NCI-H510A treated with DMSO at 0.1 percent for 48 hours (cell line): ENCODE measurements around the gene CD8A.

Source experiments
- DNase-seq: peaks from one replicate; lab custom pipeline; 2025; lab: John Stamatoyannopoulos, UW

The CD8A gene

GRCh38 chr2:86808315-86809161, 17.8 kb upstream of the CD8A start:
- peak; percentile 65 for DNase-seq

DNA sequence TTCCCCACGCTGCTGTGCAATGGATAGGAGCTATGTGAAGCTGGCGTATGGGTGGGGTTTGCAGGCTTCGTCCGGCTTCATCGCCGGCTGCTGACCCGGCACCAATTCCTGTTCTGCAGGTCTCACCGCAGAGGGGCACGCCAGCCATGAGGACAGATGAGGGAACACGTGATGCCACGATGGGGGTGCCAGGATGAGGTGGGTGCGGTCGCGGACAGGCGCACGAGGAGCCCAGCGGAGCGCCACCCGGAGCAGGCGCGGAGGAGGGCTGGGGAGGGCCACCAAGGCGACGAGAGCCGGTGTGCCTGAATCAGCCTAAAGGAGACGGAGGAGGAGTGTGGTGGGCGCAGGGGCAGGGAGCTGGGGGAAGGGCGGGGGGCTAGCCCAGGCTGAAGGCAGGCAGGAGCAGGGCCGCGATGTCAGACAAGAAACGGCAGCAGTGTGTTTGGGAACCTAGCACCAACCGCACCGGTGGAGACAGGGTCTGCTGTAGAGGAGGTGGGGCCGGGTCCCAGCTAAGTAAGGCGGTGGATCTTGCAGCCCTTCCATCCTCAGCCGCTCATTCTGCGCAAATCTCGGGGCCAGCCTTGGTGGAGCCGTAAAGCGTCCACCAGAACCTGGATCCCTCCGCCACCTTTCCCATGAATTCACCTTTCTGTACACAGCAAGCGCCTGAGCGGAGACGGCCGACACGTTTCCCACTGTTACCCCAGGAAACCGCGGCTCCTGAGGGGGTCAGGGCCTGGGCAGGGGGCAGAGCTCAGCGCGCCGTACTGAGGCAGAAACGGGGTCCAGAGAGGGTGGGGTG, 17.0 kb upstream of the CD8A start:
- DNase-seq, result peak; percentile 12

GRCh38 chr2:86807133-86807467, 16.4 kb upstream of the CD8A start:
- DNase-seq, result no peak

- no peak for DNase-seq
These were observed 15.5 kb upstream of the CD8A start for GRCh38 chr2:86806059-86806857.

DNA sequence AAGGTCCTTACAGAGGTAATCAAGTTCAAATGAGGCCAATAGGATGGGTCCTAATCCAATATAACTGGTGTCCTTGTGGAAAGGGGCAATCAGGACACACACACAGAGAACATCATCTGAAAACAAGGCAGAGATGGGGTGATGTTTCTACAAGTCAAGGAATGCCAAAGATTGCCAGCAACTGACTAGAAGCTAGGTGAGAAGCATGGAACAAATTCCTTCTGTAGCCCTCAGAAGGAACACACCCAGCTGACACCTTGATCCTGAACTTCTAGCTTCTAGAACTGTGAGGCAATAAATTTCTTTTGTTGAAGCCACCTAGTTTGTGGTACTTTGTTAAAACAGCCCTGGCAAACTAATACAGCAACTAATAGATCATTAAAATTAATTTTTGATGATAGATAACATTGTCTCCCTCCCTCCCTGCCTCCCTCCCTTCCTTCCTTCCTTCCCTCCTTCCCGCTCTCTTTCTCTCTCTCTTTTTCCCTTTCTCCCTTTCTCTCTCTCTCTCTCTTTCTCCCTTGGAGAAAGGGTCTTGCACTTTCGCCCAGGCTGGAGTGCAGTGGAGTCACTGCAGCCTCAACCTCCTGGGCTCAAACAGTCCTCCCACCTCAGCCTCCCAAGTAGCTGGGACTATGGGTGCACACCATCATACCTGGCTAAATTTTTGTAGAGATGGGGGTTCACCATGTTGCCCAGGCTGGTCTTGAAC, 10.3 kb upstream of the CD8A start:
- DNase-seq, result no peak

DNA sequence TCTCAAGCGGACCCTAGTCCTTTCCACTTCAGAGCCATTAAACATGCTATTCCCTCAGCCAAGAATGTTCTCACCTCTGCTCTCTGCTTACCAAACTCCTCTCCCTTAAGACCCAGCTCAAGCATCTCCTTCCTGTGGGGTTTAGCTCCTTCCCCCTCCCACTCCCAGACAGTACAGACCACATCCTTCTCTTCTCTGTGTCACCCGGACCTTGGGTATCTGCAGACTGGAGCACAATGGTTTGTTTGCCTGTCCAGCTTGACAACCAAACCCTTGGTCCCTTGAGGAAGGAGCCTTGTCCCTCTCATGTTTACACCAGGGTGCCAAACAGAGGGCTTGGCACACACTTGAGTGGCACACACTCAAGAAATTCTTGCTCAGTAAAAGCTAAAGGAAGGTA, 4.1 kb upstream of the CD8A start:
- no peak for DNase-seq

DNA sequence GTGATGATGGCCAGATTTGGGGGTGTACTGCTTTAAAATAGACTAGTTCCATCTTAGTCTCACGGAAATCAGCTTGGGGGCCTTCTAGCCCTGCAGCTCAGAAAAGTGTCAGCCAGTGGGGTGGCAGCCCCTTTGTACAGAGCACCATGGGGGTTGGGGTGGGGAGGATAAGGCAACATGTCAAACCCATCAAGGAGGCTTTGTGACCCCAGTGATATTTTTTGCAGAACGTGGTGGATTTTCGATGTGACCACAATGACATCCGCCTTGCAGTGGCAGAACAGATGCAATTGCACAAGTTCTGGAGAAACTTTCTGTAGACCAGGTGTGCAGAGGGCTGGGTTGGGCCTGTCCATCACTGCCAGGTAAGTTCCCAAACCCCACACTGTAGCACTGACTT, 3.0 kb upstream of the CD8A start:
- no peak for DNase-seq

GRCh38 chr2:86791573-86791972, 860 bp upstream of the CD8A start:
- DNase-seq, result no peak

GRCh38 chr2:86790134-86790675, 508 bp downstream of the CD8A start:
- no peak for DNase-seq

- no peak for DNase-seq
These were observed 1.0 kb downstream of the CD8A start for GRCh38 chr2:86789687-86790133.

GRCh38 chr2:86788881-86789686, 1.6 kb downstream of the CD8A start:
- no peak for DNase-seq

- no peak for DNase-seq
These were observed 2.5 kb downstream of the CD8A start for GRCh38 chr2:86788165-86788564.

DNA sequence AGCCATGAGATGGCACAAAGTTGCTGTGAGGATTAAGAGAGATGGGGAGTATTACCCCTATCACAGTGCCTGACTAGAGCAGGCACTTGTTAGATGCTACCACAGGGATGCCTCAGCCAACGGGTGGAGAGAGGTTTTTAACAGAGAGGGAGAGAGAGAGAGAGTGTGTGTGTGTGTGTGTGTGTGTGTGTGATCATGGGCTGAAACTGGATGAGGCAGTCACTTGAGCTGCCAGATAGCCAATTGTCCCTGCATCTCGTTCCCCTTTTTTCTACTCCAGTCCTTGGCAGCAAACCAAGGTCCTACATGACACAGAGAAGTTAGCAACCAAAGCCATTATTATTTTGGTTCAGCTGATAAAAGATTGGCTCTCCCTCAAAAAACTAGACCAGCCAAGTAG, 3.0 kb downstream of the CD8A start:
- no peak for DNase-seq

GRCh38 chr2:86786001-86786536, 4.6 kb downstream of the CD8A start:
- DNase-seq, result no peak

GRCh38 chr2:86785456-86785855, 5.3 kb downstream of the CD8A start:
- no peak for DNase-seq

GRCh38 chr2:86783615-86784339, 6.9 kb downstream of the CD8A start:
- DNase-seq, result no peak

- no peak for DNase-seq
These were observed 8.0 kb downstream of the CD8A start for GRCh38 chr2:86782748-86783147.

DNA sequence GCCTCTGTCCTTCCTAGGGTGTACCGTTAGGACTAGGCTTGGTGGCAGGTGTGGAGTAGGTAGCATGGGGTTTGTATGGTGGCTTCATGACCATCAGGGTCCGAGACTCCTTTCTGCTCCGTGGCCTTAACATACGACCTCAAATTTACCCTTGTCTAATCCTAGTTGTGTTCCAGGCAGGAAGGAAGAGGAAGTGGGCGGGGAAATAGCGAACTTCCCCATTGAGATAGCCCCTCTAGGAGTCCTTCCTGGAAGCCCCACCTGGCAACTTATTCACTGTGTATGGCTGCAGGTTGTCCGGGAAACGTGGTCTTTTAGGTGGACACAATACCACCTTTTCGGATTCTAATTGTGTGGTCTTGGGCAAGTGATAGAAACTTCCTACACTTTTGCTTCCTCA, 9.3 kb downstream of the CD8A start:
- DNase-seq, result no peak

DNA sequence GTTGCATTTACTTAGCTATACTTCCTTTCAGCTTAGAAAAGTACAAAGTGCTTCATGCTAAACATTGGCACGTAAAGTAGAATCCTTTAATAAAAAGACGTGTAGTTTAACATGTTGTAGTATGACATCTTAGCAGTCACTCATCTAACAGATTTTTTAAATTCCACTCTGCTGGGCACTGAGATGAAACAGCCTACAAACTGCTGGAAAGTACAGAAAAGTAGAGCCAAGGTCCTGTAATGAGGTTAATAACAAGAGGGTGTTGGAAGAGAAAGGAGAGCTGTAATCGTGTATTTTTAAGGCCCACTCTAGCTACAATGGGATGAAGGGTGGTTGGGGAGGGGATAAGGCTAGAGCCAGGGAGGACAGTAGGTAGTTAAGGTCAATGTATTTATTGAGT, 10.7 kb downstream of the CD8A start:
- no peak for DNase-seq

- DNase-seq, result no peak
These were observed 11.8 kb downstream of the CD8A start for GRCh38 chr2:86778957-86779356.
